Immature natural killer cell (primary cell): ENCODE data around the gene CMTM8. TPM values are rescaled to one million over a fixed set of nuclear protein-coding genes. Genes with fewer than 3 reads are reported as not detected.
A peak's percentile ranks its signal among the peaks of the same experiment; 100 is the strongest.
"Not testable (repeated sequence)": the region's sequence is repeated elsewhere in the genome, so short reads cannot be mapped to it uniquely, and the experiment has no call there.

Source experiments
- DNase-seq, 3 donors: peaks; one replicate each; pipeline ENCODE4 v3.0.0; 2022; ENCODE audit warnings: mixed read lengths in 1 of 3
- H3K27ac Mint-ChIP-seq, 6 donors: one replicate each; pipeline ENCODE4 v1.8.0; 2020; ENCODE audit warnings: mixed read lengths in 6 of 6, mild to moderate bottlenecking in 5 of 6, inconsistent platforms in 4 of 6, moderate library complexity in 3 of 6
- H3K27me3 Mint-ChIP-seq, 3 donors: one replicate each; pipeline ENCODE4 v1.8.0; 2020 to 2021; ENCODE audit warnings: low read depth in 3 of 3, mild to moderate bottlenecking in 3 of 3, mixed read lengths in 3 of 3, moderate library complexity in 3 of 3, inconsistent platforms in 1 of 3
- H3K36me3 Mint-ChIP-seq, 3 donors: one replicate each; pipeline ENCODE4 v1.8.0; 2020; ENCODE audit warnings: mixed read lengths in 3 of 3, inconsistent platforms in 2 of 3, mild to moderate bottlenecking in 2 of 3
- H3K4me1 Mint-ChIP-seq, 2 donors: one replicate each; pipeline ENCODE4 v1.8.0; 2020; ENCODE audit warnings: inconsistent platforms in 2 of 2, mild to moderate bottlenecking in 2 of 2, mixed read lengths in 2 of 2, moderate library complexity in 1 of 2
- H3K4me3 Mint-ChIP-seq, 5 donors: one replicate each; pipeline ENCODE4 v1.8.0; 2020; ENCODE audit warnings: mild to moderate bottlenecking in 5 of 5, mixed read lengths in 5 of 5, inconsistent platforms in 3 of 5, moderate library complexity in 3 of 5
- H3K9me3 Mint-ChIP-seq, 6 donors: one replicate each; pipeline ENCODE4 v1.8.0; 2020; ENCODE audit warnings: mild to moderate bottlenecking in 6 of 6, mixed read lengths in 6 of 6, inconsistent platforms in 4 of 6, moderate library complexity in 3 of 6
- polyA plus RNA-seq, 3 donors: library from polyadenylated mRNA; unstranded; fragments of 300-500 nt; fragmentation: Illumina TruSeq; gene quantifications; one replicate each; pipeline ENCODE4 v1.2.3, GENCODE V29; 2021

CMTM8 gene
- polyA plus RNA-seq, 3 donors from 2014 or later, result 1.8 to 2.0 TPM; not detected in 1

DNA sequence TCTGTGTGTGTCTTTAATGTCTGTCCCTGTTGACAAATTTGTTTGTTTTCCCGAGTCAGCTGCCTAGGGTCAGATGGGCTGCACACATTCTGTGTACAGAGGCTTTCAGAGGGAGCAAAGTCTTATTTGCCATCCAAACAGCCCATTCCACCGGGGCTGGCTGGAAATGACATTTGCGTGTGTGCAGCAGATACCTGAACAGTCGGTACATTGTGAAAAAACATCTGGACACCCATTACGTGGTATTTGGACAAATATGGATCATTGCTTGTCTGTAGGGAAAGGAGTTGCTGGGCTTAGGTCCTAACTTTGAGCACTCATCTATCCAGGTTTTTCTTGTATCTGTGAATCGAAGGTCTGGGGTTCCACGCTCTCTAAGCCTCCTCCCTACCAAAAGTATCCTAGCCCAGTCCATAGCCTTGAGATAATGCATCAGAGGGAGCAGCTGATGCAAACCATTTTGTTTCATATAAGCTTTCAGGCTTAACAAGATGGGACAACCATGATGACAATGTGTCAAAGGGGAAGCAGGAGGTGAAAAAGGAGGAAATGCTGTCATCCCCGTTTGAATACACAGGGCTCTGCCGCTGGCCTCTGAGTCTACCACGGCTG, 22.2 kb upstream of the CMTM8 start:
- H3K9me3 Mint-ChIP-seq, result peaks cover 0 to 16% (median 4%) of the 10 kb centered on the region in 6 donors
- no peak overlapping the region for H3K27ac Mint-ChIP-seq
- H3K27me3 Mint-ChIP-seq, result peaks cover 1 to 6% (median 3%) of the 10 kb centered on the region in 3 donors
- H3K4me3 Mint-ChIP-seq, result no peak overlapping the region
- no peaks in the 10 kb centered on the region for H3K4me1 Mint-ChIP-seq
- DNase-seq, result no peak
- H3K36me3 Mint-ChIP-seq, result peaks cover 0 to 6% (median 4%) of the 10 kb centered on the region in 3 donors

DNA sequence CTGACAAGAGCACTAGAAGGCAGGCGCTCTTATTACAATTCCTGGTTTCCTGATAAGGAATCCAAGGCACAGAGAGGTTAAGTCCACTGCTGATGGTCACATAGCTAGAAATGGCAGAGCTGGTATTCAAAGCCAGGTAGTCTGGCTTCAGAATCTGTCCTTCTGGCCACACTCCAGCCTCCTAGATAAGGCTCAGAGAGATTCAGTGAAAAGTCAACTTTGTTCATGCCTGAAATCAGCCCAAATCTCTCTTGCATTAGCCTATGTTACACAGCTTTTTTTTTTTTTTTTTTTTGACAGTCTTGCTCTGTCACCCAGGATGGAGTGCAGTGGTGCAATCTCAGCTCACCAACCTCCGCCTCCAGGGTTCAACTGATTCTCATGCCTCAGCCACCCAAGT, 21.1 kb upstream of the CMTM8 start:
- Mint-ChIP-seq H3K4me3 (no peak overlapping the region), H3K9me3 (peaks cover 0 to 16% (median 4%) of the 10 kb centered on the region in 6 donors), H3K4me1 (no peaks in the 10 kb centered on the region), H3K36me3 (peaks cover 0 to 6% (median 4%) of the 10 kb centered on the region in 3 donors), H3K27ac (no peak overlapping the region), H3K27me3 (peaks cover 1 to 6% (median 3%) of the 10 kb centered on the region in 3 donors)
- no peak for DNase-seq

DNA sequence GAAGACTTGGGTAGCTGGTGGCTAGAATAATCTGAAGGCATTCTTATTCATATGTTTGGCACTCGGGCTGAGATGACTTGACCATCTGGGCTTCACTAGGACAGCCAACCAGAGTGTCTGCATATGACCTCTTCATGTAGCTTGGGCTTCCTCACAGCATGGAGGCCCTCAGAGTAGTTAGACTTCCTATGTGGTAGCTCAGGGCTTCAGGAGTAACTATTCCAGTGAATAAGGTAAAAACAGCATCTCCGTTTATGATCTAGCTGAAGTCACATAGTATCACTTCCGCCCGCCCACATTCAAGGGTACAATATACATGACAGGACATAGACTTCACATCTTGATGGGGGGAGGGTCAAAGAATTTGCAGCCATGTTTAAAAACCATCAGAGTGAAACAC, 18.9 kb upstream of the CMTM8 start:
- DNase-seq, result no peak
- H3K27me3 Mint-ChIP-seq, result peaks cover 3 to 15% (median 5%) of the 10 kb centered on the region in 3 donors
- H3K4me3 Mint-ChIP-seq, result no peak overlapping the region
- peaks cover 0 to 16% (median 4%) of the 10 kb centered on the region in 6 donors for H3K9me3 Mint-ChIP-seq
- H3K4me1 Mint-ChIP-seq, result no peaks in the 10 kb centered on the region
- H3K36me3 Mint-ChIP-seq, result peaks cover 0 to 6% (median 4%) of the 10 kb centered on the region in 3 donors
- no peak overlapping the region for H3K27ac Mint-ChIP-seq

DNA sequence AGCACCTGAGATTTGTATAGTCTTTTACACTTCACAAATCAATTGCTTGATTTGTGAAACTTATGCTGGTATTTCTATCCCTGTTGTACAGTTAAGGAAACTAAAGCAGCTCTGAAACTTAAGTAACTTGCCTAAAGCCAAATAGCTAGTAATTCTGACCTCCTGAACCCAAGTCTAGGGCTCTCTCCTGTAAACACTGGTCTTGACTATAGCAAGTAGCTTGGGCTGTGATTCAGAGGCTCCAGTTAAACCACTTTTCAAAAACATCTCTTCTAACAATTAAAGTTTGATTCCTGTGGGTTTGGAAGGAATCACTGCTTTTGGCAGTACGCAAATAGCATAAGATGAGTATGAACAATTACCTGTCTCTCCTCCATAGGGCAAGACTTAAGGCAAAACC, 18.5 kb upstream of the CMTM8 start:
- Mint-ChIP-seq H3K4me3 (no peak overlapping the region), H3K9me3 (peaks cover 0 to 16% (median 3%) of the 10 kb centered on the region in 6 donors), H3K36me3 (peaks cover 0 to 6% (median 4%) of the 10 kb centered on the region in 3 donors), H3K4me1 (no peaks in the 10 kb centered on the region), H3K27ac (no peak overlapping the region), H3K27me3 (peaks cover 3 to 12% (median 7%) of the 10 kb centered on the region in 3 donors)
- DNase-seq, result no peak

DNA sequence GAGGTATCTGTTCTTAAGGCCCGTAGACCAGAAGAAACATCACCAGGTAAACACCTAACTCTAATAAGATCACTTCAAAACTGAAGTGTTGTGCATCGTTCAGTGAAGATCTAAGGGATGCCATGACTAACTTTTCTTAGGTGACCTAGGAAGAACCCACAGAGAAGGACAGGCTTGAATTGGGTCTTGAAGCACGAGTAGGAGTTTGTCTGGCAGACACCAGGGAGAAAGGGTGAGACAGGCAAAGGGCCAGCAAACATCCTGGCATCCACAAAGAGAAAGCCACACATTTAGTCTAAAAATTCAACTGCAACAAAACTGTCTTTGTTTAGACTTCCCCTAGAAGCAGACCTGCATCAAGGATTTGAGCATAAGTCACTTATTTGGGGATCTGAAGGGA, 15.5 kb upstream of the CMTM8 start:
- Mint-ChIP-seq H3K4me3 (no peak overlapping the region), H3K4me1 (no peaks in the 10 kb centered on the region), H3K27me3 (peaks cover 0 to 14% (median 10%) of the 10 kb centered on the region in 3 donors), H3K36me3 (peaks cover 0 to 6% (median 4%) of the 10 kb centered on the region in 3 donors), H3K9me3 (peaks cover 0 to 16% (median 3%) of the 10 kb centered on the region in 6 donors), H3K27ac (no peak overlapping the region)
- no peak for DNase-seq

DNA sequence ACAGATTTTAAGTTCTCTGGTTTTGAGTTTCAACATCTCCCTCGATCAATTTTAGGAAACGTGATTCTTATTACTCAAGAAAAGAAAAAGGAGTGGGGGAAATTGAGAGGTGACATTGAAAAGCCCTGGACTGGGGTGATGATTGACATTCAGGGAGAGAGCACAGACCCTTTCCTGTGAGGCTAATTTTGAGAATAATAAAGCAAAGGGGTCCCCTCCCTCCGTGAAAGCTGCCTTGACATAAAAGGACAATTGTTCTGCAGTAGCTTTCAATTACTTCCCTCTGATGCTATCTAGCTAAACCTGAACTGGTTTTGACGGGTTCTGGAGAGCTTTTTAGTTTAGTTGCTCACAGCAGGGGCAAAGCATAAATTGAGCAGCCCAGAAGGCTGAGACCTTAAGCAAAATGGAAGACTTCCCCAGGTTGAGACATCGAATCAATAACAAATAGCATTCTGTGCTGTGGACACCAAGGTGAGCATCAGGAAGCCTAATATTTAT, 14.4 kb upstream of the CMTM8 start:
- Mint-ChIP-seq H3K9me3 (peaks cover 0 to 14% (median 3%) of the 10 kb centered on the region in 6 donors), H3K36me3 (peaks cover 0 to 6% (median 0%) of the 10 kb centered on the region in 3 donors), H3K4me1 (no peaks in the 10 kb centered on the region), H3K4me3 (no peak overlapping the region), H3K27ac (no peak overlapping the region), H3K27me3 (peaks cover 0 to 16% (median 10%) of the 10 kb centered on the region in 3 donors)
- DNase-seq, result no peak

DNA sequence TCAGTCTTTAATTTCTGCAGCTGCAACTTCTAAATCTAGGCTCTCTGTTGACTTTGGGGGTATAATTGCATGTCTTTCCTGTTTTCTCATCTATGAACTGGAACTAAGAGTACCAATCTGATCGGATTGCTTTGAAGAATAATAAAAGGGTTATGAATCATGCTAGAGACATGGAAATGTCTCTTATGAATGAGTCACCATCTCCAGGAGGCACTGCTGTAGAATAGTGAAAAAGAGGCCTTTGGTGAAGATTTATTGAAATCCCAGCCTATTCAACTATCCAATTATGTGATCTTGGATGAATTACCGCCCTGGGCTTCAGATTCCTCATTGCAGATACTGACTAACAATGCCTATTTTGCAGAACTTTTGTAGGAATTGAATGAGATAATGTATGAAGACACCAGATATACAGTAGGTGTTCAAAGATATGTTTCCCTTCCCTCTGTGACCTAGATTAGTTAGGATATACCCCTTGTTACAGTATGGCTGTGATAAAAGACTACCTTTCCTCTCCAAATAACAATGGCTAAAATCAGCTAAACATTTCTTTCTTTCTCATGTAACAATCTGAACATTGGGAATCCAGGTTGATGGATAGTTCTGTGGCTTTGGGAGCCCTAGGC, 11.5 kb upstream of the CMTM8 start:
- Mint-ChIP-seq H3K27me3 (peaks cover 0 to 16% (median 10%) of the 10 kb centered on the region in 3 donors), H3K4me3 (no peak overlapping the region), H3K36me3 (no peaks in the 10 kb centered on the region), H3K9me3 (no peaks in the 10 kb centered on the region), H3K27ac (no peak overlapping the region), H3K4me1 (no peaks in the 10 kb centered on the region)
- no peak for DNase-seq

DNA sequence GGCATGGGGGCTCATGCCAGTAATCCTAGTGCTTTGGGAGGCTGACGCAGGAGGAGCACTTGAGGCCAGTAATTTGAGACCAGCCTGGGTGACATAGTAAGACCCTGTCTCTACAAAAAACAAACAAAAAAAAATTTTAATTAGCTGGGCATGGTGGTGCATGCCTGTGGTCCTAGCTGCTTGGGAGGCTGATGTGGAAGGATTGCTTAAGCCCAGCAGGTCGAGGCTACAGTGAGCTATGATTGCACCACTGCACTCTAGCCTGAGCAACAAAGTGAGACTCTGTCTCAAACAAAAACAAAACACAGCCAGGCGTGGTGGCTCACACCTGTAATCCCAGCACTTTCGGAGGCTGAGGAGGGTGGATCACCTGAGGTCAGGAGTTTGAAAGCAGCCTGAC, 9.7 kb upstream of the CMTM8 start:
- H3K27ac Mint-ChIP-seq, H3K4me1 Mint-ChIP-seq, H3K36me3 Mint-ChIP-seq: not testable (repeated sequence)

DNA sequence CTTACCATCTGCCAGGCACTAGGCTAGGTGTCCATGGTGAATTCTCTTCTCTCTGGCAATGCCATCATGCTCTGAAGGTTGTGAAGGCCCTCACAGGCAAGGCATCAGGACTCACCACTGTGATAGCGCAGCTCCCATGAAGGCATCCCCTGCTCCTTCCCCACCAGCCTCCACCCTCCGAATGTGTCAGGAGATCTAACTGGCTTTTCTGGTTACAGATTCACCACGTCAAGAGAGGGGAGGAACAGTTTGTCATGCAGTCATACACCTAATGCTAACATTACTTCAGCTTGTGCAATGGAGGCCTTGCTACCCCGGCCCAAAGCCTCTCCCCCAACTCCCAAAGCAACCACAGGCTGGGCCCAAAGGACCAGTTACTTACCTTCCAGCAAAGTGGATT, 8.9 kb upstream of the CMTM8 start:
- Mint-ChIP-seq H3K27ac (no peak overlapping the region), H3K9me3 (no peaks in the 10 kb centered on the region)

More for the DNA sequence above, 9.7 kb upstream of the CMTM8 start:
- H3K27me3 Mint-ChIP-seq, result peaks cover 0 to 18% (median 10%) of the 10 kb centered on the region in 3 donors
- H3K9me3 Mint-ChIP-seq, H3K4me3 Mint-ChIP-seq, DNase-seq: not testable (repeated sequence)

DNA sequence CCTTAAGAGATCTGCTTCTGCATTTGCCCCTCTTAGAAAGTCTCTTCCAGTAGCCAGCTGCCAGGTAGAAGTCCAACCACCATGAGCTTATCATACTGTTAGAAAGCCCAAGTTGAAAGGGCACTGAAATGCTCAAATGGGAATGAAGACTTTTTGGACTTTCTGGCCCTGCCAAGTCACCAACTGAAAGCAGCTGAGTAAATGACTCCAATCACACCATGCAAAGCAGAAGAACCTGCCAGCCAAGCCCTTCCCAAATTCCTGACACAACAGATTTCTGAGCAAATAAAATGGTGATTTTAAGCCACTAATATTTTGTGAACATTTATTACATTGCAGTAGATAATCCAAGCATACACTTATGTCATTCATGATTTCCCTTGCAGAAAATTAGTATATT, 2.1 kb upstream of the CMTM8 start:
- H3K36me3 Mint-ChIP-seq, result no peaks in the 10 kb centered on the region
- peaks cover 2 to 17% (median 13%) of the 10 kb centered on the region in 3 donors for H3K27me3 Mint-ChIP-seq
- peak overlapping the region in 4 of 5 donors; percentile 2 to 29 (median 12) for H3K4me3 Mint-ChIP-seq
- peaks cover 16 to 26% of the 10 kb centered on the region in 2 donors for H3K4me1 Mint-ChIP-seq
- no peak overlapping the region for H3K27ac Mint-ChIP-seq
- no peak for DNase-seq
- H3K9me3 Mint-ChIP-seq, result peaks cover 0 to 2% (median 0%) of the 10 kb centered on the region in 6 donors

More for the DNA sequence above, 8.9 kb upstream of the CMTM8 start:
- Mint-ChIP-seq H3K36me3 (no peaks in the 10 kb centered on the region), H3K4me3 (no peak overlapping the region), H3K4me1 (no peaks in the 10 kb centered on the region), H3K27me3 (peaks cover 0 to 11% (median 6%) of the 10 kb centered on the region in 3 donors)
- DNase-seq, result no peak

DNA sequence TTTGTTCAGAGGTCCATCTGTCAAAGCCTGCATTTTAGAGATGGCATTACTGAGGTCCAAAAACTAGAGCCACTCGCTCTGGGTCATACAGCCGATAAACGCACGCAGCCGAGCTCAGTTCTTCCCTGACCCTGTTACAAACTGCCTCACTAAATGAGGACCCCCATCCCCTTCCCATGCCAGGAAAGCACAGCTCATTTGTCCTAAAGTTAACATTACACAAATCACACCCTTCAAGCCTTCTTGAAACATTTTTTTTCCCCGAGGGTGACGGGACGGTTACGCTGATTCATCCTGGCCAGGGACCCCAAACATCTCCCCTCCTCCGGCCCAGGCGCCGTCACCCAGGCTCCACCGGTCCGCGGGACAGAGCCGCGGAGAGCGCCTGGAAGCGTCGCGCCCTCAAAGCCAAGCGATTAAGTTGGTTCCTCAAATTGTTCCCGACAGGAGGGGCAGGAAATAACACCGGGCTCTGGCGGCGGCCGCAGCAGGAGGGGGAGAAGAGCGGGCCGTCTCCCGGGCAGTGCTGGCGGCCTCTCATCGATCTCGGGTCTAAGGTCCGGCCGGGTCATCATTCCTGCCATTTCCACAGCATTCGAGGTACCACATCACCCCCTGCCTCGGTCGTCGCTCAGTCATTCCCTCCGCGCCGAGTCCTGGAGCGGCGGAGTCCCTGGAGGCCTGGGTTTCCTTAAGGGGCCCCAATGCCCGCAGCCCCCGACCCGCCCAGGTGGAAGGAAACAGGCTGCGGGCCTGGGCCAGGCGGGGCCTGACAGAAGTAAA, 619 bp upstream of the CMTM8 start:
- H3K36me3 Mint-ChIP-seq, result no peaks in the 10 kb centered on the region
- peaks cover 2 to 16% (median 16%) of the 10 kb centered on the region in 3 donors for H3K27me3 Mint-ChIP-seq
- DNase-seq, result peak in 1 of 3 donors; percentile 12
- peak overlapping the region; percentile 73 to 78 (median 76) for H3K4me3 Mint-ChIP-seq
- H3K4me1 Mint-ChIP-seq, result peaks cover 16 to 26% of the 10 kb centered on the region in 2 donors
- H3K27ac Mint-ChIP-seq, result no peak overlapping the region
- H3K9me3 Mint-ChIP-seq, result peaks cover 0 to 2% (median 0%) of the 10 kb centered on the region in 6 donors

DNA sequence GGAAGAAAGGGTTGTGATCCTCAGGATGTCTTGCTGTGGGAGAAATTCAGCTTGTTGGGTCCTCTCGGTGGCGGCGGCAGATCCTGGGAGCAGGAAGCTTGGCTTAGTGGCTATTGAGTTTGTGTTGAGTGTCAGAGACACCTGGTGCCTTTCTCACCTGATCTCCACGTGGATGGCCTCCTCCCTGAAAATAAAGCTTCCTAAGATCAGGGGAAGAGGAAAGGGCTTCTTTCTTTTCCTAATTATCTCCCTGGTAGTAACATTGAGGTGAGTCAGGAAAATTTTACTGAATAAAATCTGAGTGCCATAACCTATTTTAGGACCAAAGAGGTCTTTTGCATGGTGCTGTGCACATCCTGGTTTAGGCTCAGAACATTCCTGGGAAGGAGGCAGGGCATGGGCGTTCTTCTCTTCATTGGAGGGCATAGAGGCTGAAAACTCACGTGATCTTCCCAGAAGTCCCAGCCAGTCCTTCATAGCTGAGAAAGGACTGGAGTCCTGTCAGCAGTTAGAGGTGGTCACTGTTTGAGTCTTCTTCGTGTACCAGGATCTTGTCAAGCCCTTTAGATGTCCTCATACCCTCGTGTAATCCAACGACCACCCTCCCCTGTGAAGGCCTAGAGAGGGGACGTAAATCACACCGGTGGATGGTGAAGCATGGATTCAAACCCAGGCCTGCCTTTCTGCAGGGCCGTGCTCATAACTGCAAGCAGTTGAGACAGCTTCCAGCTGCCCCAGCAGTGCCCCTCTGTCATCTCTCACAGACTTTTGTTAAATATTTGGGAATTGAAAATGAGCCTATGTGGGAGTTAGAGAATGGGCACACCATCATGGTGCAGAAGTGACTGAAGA, 1.1 kb downstream of the CMTM8 start:
- H3K4me1 Mint-ChIP-seq, result peaks cover 16 to 26% of the 10 kb centered on the region in 2 donors
- DNase-seq, result no peak

DNA sequence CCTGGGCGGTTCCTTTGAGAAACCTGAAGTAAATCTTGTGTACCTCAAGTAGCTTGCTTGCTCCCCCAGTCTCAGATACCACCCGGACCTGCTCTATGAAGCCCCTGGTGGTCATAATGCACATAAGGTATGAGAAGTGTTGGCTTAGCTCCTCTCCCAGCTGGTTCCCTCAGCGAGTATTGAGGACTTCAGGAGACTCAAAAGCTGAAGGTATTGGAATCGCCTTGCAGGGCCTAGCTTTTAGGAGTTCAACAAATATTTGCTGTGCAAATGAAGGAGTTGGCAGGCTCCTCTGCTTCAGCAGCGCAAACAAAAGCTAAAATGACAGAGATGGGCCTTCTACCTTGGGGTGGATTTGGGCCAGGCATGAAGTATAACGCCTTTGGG, 1.7 kb downstream of the CMTM8 start:
- peak overlapping the region; percentile 51 to 84 (median 80) for H3K4me3 Mint-ChIP-seq
- peaks cover 0 to 2% (median 0%) of the 10 kb centered on the region in 6 donors for H3K9me3 Mint-ChIP-seq
- no peaks in the 10 kb centered on the region for H3K36me3 Mint-ChIP-seq
- peaks cover 2 to 16% (median 16%) of the 10 kb centered on the region in 3 donors for H3K27me3 Mint-ChIP-seq
- peaks cover 16 to 26% of the 10 kb centered on the region in 2 donors for H3K4me1 Mint-ChIP-seq
- DNase-seq, result peak in 2 of 3 donors; percentile 14 to 15
- no peak overlapping the region for H3K27ac Mint-ChIP-seq

More for the DNA sequence above, 1.1 kb downstream of the CMTM8 start:
- Mint-ChIP-seq H3K27me3 (peaks cover 2 to 16% (median 16%) of the 10 kb centered on the region in 3 donors), H3K36me3 (no peaks in the 10 kb centered on the region), H3K4me3 (peak overlapping the region; percentile 75 to 84 (median 80)), H3K27ac (peak overlapping the region in 1 of 6 donors; percentile 25), H3K9me3 (peaks cover 0 to 2% (median 0%) of the 10 kb centered on the region in 6 donors)
